A549 treated with RU486 at 1 μM for 4 hours (cell line): Measurements from ENCODE around the gene PPARA. TPM values are rescaled to one million over a fixed set of nuclear protein-coding genes. Genes with fewer than 3 reads are reported as not detected.

ENCODE experiments used
- total RNA-seq: library from RNA; stranded (reverse); fragments of 200-300 nt; extraction: Qiagen RNA extraction; gene quantifications from 5 replicates; pipeline ENCODE4 v1.2.3, GENCODE V29; 2022; ENCODE audit warnings: low read depth

PPARA gene
- 1.0 to 1.8 TPM (median 1.4 TPM) in 5 replicates for total RNA-seq

DNA sequence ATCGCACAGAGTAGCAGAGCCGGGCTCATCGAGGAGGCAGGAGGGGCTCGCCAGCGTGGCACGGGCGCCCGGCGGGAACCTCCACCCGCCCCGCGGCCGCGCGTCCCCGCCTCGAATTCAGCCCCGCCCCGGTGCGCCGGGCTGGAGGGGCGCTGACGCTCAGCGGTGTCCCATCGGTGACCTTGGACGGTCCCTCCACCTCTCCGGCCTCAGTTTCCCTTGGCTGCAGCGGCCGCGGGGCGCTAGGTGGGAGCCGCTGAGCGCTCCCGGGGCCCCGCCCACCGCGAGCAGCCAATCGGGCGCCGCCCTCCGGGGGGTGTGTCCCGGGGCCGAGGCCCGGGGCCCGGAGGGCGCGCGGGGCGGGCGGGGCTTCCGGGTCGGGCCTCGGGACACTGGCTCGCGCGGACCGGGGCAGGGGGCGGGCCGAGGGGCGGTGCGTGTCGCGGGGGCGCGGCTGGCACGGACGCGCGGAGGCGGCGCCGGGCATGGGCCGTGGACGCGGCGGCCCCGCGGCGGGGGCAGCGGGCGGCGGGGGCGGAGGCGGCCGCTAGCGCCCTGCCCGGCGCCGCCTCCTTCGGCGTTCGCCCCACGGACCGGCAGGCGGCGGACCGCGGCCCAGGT, at the start of gene PPARA:
PPARA (plus strand) TSS at position 493 of the 621 bp plus-strand sequence. CDS start 47,858 bp downstream, outside the sequence.

DNA sequence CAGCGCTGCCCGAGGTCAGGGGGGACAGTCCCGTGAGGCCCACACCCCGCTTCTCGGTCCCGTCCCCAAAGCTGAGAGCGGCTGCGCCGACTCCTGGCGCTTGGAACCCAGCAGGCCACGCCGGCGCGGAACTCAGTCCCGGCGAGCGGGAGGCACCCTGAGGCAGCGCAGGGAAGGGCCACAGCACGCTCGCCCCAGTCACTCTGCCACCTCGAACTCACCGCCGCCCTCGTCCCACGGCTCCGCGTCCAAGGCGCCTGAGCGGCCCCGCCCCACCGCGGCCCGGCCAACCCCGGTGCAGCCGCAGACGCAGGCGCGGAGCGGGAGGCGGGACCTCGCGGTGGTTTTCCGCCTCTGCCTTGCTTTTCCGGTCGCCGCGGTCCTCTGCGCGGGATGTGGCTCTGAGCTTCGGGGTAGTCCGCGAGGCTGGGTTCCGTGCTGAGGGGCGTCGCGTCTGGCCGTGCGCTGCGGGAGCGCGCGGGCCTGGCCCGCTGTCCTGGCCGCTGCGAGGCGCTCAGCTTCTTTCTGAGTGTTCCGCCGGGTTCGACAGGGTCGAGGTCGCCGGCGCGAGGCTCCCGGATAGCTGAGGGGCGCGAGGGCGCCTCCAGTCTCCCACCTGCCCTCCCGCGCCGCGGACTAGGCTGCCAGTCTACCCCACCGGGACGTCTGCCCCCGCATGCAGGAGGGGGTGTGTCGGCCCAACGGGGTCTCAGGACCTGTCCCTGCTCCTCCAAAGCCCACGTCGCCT, 99.9 kb downstream of the PPARA start, which contains the start of gene CDPF1:
CDPF1 (minus strand) TSS at position 259 of the 748 bp plus-strand sequence. CDS start 2,009 bp downstream, outside the sequence.

DNA sequence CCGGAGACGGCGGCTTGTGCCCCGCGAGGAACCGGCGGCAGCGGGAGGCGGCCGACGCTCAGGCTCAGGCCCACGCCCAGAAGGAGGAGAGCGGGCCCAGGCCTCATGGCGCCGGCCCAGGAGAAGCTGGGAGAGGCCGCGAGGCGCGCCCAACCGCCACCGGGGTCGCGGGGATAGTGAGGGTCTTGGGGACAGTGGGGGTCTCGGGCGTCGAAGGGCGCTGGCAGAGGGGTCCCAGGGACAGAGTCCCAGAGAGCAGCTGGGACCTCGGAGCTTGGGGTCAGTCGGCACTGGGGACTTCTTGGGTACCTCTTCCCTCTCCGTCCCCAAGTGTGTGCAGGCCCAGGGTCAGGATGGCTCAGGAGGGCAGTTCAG, 112.9 kb downstream of the PPARA start, which contains the start of gene PKDREJ:
PKDREJ (minus strand) TSS at position 128 of the 375 bp plus-strand sequence; CDS start at position 107, 21 bp downstream.

DNA sequence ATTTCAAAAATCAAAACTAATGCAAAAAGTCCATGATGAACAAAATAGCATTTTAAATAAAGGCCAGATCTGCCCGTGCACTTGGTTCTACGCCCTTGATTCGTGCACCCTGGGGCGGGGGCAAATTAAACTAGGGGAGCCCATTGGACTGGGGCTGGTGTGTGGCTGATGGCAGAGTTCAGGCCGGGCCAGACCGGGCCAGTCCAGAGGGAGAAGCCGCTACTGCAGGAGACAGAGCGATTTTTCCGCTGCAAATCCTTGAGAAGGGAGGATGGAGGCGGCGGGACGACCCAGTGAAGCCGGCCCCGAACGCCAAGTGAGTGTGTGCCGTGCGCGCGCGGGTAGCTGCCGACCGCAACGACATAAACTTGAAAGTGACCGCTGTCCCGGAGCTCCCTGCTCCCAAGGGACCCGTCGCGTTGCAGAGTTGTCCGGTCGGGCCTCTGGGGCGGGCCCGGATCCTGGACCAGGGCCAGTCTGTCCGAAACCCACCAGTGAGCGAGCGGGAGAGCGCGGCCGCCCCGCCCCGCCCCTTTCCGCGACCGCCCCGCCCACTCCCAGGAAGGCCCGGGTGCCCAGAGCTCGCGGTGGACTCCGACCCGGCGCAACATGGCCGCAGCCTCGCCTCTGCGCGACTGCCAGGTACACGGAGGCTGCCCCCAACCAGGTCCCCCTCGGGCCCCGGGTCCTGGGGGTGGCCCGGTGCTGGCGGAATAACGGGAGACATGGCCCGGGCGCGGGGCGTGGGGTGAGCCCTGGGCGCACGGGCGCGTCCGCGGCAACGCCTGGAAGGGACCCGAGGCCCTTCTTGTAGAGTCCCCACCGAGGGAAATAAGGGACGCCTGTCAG, 117.3 kb downstream of the PPARA start, which contains the start of gene TTC38:
TTC38 (plus strand) TSS at position 578 of the 849 bp plus-strand sequence; CDS start at position 610, 32 bp downstream.

Other genes starting within 250 kb of the PPARA start
- 92.2 to 135 TPM (median 126 TPM) in 5 replicates for gene WNT7B, start 173.4 kb upstream of the PPARA start, total RNA-seq
- gene CDPF1, start 99.8 kb downstream of the PPARA start, total RNA-seq: 6.7 to 11.8 TPM (median 9.8 TPM) in 5 replicates
- not detected in 5 replicates for gene PKDREJ, start 112.8 kb downstream of the PPARA start, total RNA-seq
- 10.5 to 17.5 TPM (median 11.3 TPM) in 5 replicates for gene TTC38, start 117.5 kb downstream of the PPARA start, total RNA-seq
- 27.2 to 35.2 TPM (median 30.8 TPM) in 5 replicates for gene GTSE1, start 146.3 kb downstream of the PPARA start, total RNA-seq
- 36.4 to 43.0 TPM (median 38.8 TPM) in 5 replicates for gene TRMU, start 185.2 kb downstream of the PPARA start, total RNA-seq